ENCODE results near the gene FAM168A. TPM values are rescaled to one million over a fixed set of nuclear protein-coding genes. Genes with fewer than 3 reads are reported as not detected.

Gene FAM168A
- total and polyA plus RNA-seq, 9 of the 15 experiments (the other 6 are each of a cell fraction or from before 2014, with no cell fraction given): 0.44 to 7.2 (median 2.9) TPM

- TF ChIP-seq NELFE (IDR thresholded peaks at IDR 0.05; ENCODE audit: insufficient read depth, insufficient read length) (no peak), PTBP1 (IDR thresholded peaks at IDR 0.05; ENCODE audit: low read depth, low read length) (no peak), E4F1 (CRISPR knock-in tag; IDR thresholded peaks at IDR 0.05; ENCODE audit: borderline replicate concordance) (0 out of 2 replicates have a peak, but pooled peaks have one; percentile 20), KLF6 (CRISPR knock-in tag; IDR thresholded peaks at IDR 0.05; ENCODE audit: borderline replicate concordance) (no peak), CREB3L1 (IDR thresholded peaks at IDR 0.05; ENCODE audit: borderline replicate concordance, low read depth) (no peak), MXI1 (IDR thresholded peaks at IDR 0.05; ENCODE audit: low read depth, low read length) (no peak), POLR2G (IDR thresholded peaks at IDR 0.05; ENCODE audit: low read depth, low read length) (peak; percentile 44), MYC (IDR thresholded peaks at IDR 0.05; ENCODE audit: low read depth, low read length) (peak; percentile 58; the same call in 1 of the 2 replicates), MYC (CRISPR knock-in tag; IDR thresholded peaks at IDR 0.05; ENCODE audit: borderline replicate concordance, low read depth) (peak; percentile 33; the same call in 1 of the 2 replicates), SMARCA4 (IDR thresholded peaks at IDR 0.05) (peak; percentile 82), ZNF449 (CRISPR knock-in tag; IDR thresholded peaks at IDR 0.05) (no peak), ZNF717 (CRISPR knock-in tag; IDR thresholded peaks at IDR 0.05) (no peak), TSC22D4 (tag; IDR thresholded peaks at IDR 0.05) (no peak), KAT2B (IDR thresholded peaks at IDR 0.05; ENCODE audit: low read depth, low read length) (no peak), ZNF589 (CRISPR knock-in tag; IDR thresholded peaks at IDR 0.05; ENCODE audit: low read depth) (no peak), CBFA2T2 (conservative IDR thresholded peaks at IDR 0.05) (0 out of 2 replicates have a peak, but pooled peaks have one; percentile 15), ZNF583 (CRISPR knock-in tag; IDR thresholded peaks at IDR 0.05) (no peak), ZNF134 (CRISPR knock-in tag; conservative IDR thresholded peaks at IDR 0.05) (no peak), ARHGAP35 (IDR thresholded peaks at IDR 0.05; ENCODE audit: partially characterized antibody) (peak; percentile 33), FOXP4 (CRISPR knock-in tag; IDR thresholded peaks at IDR 0.05; ENCODE audit: borderline replicate concordance) (no peak)
Observed at GRCh38 chr11:73376803-73377629, 220.9 kb downstream of the FAM168A start (continued).
